ENCODE measurements around the gene SSB.

SSB gene

DNA sequence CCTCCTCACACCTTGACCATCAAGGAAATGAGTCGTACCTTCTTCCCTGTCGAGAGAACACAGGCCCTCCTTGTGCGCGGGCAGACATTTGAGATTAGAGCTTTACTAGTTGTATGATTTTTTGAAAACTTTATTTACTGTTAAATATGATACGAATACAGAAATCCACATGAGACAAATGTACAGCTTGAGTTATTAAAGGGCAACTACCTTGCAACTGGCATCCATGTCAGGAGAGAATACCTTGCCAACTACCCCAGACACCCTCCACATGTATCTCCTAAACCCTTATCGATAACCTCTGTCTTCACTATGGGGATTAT lies 36.7 kb upstream of the SSB start:
- no peaks in the 10 kb centered on the region for H4K20me1 ChIP-seq (ENCODE audit: insufficient read depth, low read length)
- TF ChIP-seq, protein P1, sequence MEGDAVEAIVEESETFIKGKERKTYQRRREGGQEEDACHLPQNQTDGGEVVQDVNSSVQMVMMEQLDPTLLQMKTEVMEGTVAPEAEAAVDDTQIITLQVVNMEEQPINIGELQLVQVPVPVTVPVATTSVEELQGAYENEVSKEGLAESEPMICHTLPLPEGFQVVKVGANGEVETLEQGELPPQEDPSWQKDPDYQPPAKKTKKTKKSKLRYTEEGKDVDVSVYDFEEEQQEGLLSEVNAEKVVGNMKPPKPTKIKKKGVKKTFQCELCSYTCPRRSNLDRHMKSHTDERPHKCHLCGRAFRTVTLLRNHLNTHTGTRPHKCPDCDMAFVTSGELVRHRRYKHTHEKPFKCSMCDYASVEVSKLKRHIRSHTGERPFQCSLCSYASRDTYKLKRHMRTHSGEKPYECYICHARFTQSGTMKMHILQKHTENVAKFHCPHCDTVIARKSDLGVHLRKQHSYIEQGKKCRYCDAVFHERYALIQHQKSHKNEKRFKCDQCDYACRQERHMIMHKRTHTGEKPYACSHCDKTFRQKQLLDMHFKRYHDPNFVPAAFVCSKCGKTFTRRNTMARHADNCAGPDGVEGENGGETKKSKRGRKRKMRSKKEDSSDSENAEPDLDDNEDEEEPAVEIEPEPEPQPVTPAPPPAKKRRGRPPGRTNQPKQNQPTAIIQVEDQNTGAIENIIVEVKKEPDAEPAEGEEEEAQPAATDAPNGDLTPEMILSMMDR (IDR thresholded peaks at IDR 0.05; ENCODE audit: low read depth, low read length): no peak
- no peak for TF ChIP-seq EZH2phosphoT487 (IDR thresholded peaks at IDR 0.05; ENCODE audit: low read depth)
- peaks cover 6% of the 10 kb centered on the region for H3K4me1 ChIP-seq (ENCODE audit: low read length)
- H3K9ac ChIP-seq (ENCODE audit: low read length): no peak overlapping the region
- H3K9me3 ChIP-seq (ENCODE audit: insufficient read depth, low read length): no peaks in the 10 kb centered on the region
- H3K4me2 ChIP-seq (ENCODE audit: low read length): no peak overlapping the region
- H3K27ac ChIP-seq (ENCODE audit: low read length): no peak overlapping the region
- H2AFZ ChIP-seq (ENCODE audit: low read depth, low read length): no peak overlapping the region
- no peak overlapping the region for H3K4me3 ChIP-seq (ENCODE audit: low read length)
- no peaks in the 10 kb centered on the region for H3K79me2 ChIP-seq (ENCODE audit: low read length)
- no peaks in the 10 kb centered on the region for H3K36me3 ChIP-seq (replicated peaks; ENCODE audit: low read depth, low read length)
- H3K27me3 ChIP-seq (ENCODE audit: low read depth, low read length): no peaks in the 10 kb centered on the region

DNA sequence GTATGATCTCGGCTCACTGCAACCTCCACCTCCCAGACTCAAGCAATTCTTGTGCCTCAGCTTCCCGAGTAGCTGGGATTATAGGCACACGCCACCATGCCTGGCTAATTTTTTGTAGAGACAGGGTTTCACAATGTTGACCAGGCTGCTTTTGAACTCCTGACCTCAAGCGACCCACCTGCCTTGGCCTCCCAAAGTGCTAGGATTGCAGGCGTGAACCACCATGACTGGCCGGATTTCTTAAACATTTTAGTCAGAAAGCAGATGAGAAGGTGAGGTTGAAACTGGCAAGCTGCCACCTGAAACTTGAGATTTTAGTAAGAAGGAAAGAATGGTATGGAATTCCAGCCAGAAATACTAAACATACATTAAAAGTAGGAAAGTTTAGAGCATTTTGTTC lies 33.1 kb upstream of the SSB start:
- Histone ChIP-seq H4K20me1 (ENCODE audit: insufficient read depth, low read length) (no peaks in the 10 kb centered on the region), H3K79me2 (ENCODE audit: low read length) (no peaks in the 10 kb centered on the region), H3K9me3 (ENCODE audit: insufficient read depth, low read length) (no peaks in the 10 kb centered on the region), H3K4me3 (ENCODE audit: low read length) (no peak overlapping the region), H3K27me3 (ENCODE audit: low read depth, low read length) (no peaks in the 10 kb centered on the region), H3K9ac (ENCODE audit: low read length) (no peak overlapping the region), H2AFZ (ENCODE audit: low read depth, low read length) (no peak overlapping the region), H3K4me2 (ENCODE audit: low read length) (no peak overlapping the region), H3K4me1 (ENCODE audit: low read length) (no peaks in the 10 kb centered on the region), H3K36me3 (replicated peaks; ENCODE audit: low read depth, low read length) (no peaks in the 10 kb centered on the region), H3K27ac (ENCODE audit: low read length) (no peak overlapping the region)
- TF ChIP-seq EZH2phosphoT487 (IDR thresholded peaks at IDR 0.05; ENCODE audit: low read depth): no peak
- TF ChIP-seq, protein P1 (IDR thresholded peaks at IDR 0.05; ENCODE audit: low read depth, low read length): no peak

DNA sequence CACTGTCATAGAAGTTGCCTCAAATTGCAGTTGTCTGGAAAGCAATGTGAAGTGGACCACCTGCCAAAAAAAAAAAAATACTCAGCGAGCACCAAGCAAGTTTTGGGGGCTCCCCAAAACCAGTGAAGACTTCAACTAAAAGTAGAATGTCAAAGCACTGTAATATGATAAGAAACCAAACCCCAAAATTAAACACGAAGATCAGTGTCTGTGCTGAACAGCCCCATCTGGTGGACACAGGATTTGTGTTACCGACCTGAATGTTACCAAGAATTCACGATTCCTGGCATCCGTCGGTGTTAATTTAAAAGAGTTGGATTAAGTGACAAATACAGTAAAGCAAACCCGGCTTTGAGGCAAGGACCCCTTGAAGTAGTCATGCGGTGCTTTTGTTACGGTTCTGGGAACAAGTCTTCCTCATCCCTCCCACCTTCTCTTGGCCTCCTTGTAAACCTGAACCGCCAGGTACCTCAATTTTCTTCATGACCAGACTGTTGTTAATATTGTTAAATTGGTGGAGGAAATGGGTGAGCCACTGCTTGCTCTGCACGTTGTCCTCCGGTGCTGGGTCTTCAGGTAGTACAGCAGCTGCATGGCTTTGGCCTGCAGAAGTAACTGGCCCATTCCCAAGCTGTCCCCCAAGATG lies 31.3 kb upstream of the SSB start:
- TF ChIP-seq, protein P1 (IDR thresholded peaks at IDR 0.05; ENCODE audit: low read depth, low read length): peak; percentile 70
- TF ChIP-seq EZH2phosphoT487 (IDR thresholded peaks at IDR 0.05; ENCODE audit: low read depth): no peak
- H2AFZ ChIP-seq (ENCODE audit: low read depth, low read length): no peak overlapping the region
- no peaks in the 10 kb centered on the region for H3K79me2 ChIP-seq (ENCODE audit: low read length)
- no peaks in the 10 kb centered on the region for H3K9me3 ChIP-seq (ENCODE audit: insufficient read depth, low read length)
- H3K27me3 ChIP-seq (ENCODE audit: low read depth, low read length): no peaks in the 10 kb centered on the region
- no peaks in the 10 kb centered on the region for H3K4me1 ChIP-seq (ENCODE audit: low read length)
- no peak overlapping the region for H3K4me3 ChIP-seq (ENCODE audit: low read length)
- no peak overlapping the region for H3K4me2 ChIP-seq (ENCODE audit: low read length)
- no peak overlapping the region for H3K9ac ChIP-seq (ENCODE audit: low read length)
- H3K27ac ChIP-seq (ENCODE audit: low read length): no peak overlapping the region
- H3K36me3 ChIP-seq (replicated peaks; ENCODE audit: low read depth, low read length): no peaks in the 10 kb centered on the region
- no peaks in the 10 kb centered on the region for H4K20me1 ChIP-seq (ENCODE audit: insufficient read depth, low read length)

DNA sequence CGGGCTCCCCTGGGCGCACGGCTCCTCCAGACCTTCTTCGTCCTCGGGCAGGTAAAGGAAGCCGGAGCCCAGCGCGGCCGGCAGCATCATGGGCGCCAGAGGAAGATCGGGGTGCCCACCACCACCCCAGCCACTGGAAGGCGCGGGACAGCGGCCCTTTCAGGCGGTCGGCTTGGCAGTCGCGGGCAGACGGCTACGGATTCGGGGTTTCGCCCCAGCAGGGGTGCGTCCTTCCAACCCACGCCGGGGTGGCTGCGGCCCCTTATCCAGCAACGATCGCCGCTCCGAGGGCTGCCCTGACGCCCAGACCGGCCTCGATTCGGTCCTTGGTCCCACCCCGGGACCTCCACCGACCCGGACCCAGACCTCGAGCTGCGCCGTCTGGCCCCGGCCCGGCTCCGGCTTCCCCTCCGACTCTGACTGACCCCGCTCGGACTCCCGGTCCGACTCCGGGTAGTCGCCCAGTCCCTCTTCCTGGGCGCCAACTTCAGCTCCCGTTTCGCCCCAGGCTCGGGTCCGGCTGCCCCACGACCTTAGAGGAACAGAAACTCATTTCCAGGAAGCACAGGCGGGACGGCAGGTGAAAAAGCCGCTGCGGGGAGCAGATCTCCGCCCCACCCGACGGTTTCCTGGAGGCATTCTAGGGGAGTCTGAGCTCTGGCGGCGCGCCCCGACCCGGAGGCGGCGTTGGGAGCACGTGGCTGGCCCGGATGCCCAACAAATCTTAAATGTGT lies 30.2 kb upstream of the SSB start:
- Histone ChIP-seq H3K36me3 (replicated peaks; ENCODE audit: low read depth, low read length) (no peaks in the 10 kb centered on the region), H3K9ac (ENCODE audit: low read length) (no peak overlapping the region), H3K4me3 (ENCODE audit: low read length) (no peak overlapping the region), H3K27ac (ENCODE audit: low read length) (no peak overlapping the region), H3K4me2 (ENCODE audit: low read length) (no peak overlapping the region), H4K20me1 (ENCODE audit: insufficient read depth, low read length) (no peaks in the 10 kb centered on the region), H2AFZ (ENCODE audit: low read depth, low read length) (no peak overlapping the region), H3K4me1 (ENCODE audit: low read length) (no peaks in the 10 kb centered on the region), H3K9me3 (ENCODE audit: insufficient read depth, low read length) (no peaks in the 10 kb centered on the region), H3K27me3 (ENCODE audit: low read depth, low read length) (no peaks in the 10 kb centered on the region), H3K79me2 (ENCODE audit: low read length) (no peaks in the 10 kb centered on the region)
- TF ChIP-seq EZH2phosphoT487 (IDR thresholded peaks at IDR 0.05; ENCODE audit: low read depth): no peak
- TF ChIP-seq, protein P1 (IDR thresholded peaks at IDR 0.05; ENCODE audit: low read depth, low read length): no peak

Measured in OCI-LY3 (cell line).